Smooth muscle cell (in vitro differentiated cells): Measurements from ENCODE around the gene AKAP1. TPM values are rescaled to one million over a fixed set of nuclear protein-coding genes. Genes with fewer than 3 reads are reported as not detected.

ENCODE experiments used
- DNase-seq: peaks from one replicate; lab custom pipeline; 2025; ENCODE audit not compliant: unreplicated experiment; lab: John Stamatoyannopoulos, UW
- H2AFZ ChIP-seq: fragments of 200-600 bp; sonication (generic); 2 replicates; pipeline ENCODE4 v1.6.0; 2016; ENCODE audit warnings: antibody characterized with exemption, low read depth, mild to moderate bottlenecking
- H3F3A ChIP-seq: fragments of 200-600 bp; sonication (generic); 2 replicates; pipeline ENCODE4 v1.6.0; 2017; ENCODE audit warnings: antibody characterized with exemption, low read depth
- H3K27ac ChIP-seq: fragments of 200-600 bp; sonication (generic); 2 replicates; pipeline ENCODE4 v1.5.1; 2016; ENCODE audit warnings: low read depth, mild to moderate bottlenecking
- H3K27me3 ChIP-seq: fragments of 200-600 bp; sonication (generic); 2 replicates; pipeline ENCODE4 v1.6.1; 2016; ENCODE audit warnings: low read depth, mild to moderate bottlenecking
- H3K36me3 ChIP-seq: fragments of 200-600 bp; sonication (generic); 2 replicates; pipeline ENCODE4 v1.5.1; 2016; ENCODE audit warnings: low read depth
- H3K4me1 ChIP-seq: fragments of 200-600 bp; sonication (generic); 2 replicates; pipeline ENCODE4 v1.5.1; 2016; ENCODE audit warnings: low read depth
- H3K4me2 ChIP-seq: fragments of 200-600 bp; sonication (generic); 2 replicates; pipeline ENCODE4 v1.6.0; 2016; ENCODE audit warnings: mild to moderate bottlenecking
- H3K4me3 ChIP-seq: fragments of 200-600 bp; sonication (generic); 2 replicates; pipeline ENCODE4 v1.5.1; 2016; ENCODE audit warnings: mild to moderate bottlenecking
- H3K79me2 ChIP-seq: fragments of 200-600 bp; sonication (generic); 2 replicates; pipeline ENCODE4 v1.6.0; 2016; ENCODE audit warnings: low read depth, mild to moderate bottlenecking
- H3K9ac ChIP-seq: fragments of 200-600 bp; sonication (generic); 2 replicates; pipeline ENCODE4 v1.6.0; 2016; ENCODE audit warnings: low read depth
- H3K9me3 ChIP-seq: fragments of 200-600 bp; sonication (generic); replicated peaks from 2 replicates; pipeline ENCODE4 v1.5.1; 2016; ENCODE audit warnings: low read depth
- H4K20me1 ChIP-seq: fragments of 200-600 bp; sonication (generic); 2 replicates; pipeline ENCODE4 v1.6.0; 2016; ENCODE audit warnings: low read depth
- WGBS: methylation state at CpG from one replicate; pipeline ENCODE4 v1.1.7; 2016; ENCODE audit warnings: low lambda C conversion rate; 5-methylcytosine and 5-hydroxymethylcytosine counted together
- polyA plus RNA-seq: library from polyadenylated mRNA; unstranded; fragments of >200 nt; fragmentation: Nextera tagmentation; extraction: Ambion mirVana; gene quantifications from 2 replicates; pipeline ENCODE4 v1.2.1, GENCODE V29; 2016
- total RNA-seq: library from RNA; depleted of rRNA; stranded (reverse); fragments of >200 nt; gene quantifications from 2 replicates; pipeline ENCODE4 v1.2.3, GENCODE V29; 2014
- TF ChIP-seq, protein P1 (sequence below): fragments of 200-600 bp; sonication (generic); IDR thresholded peaks from 2 replicates; pipeline ENCODE4 v1.5.1; 2017; ENCODE audit warnings: borderline replicate concordance, mild to moderate bottlenecking, antibody characterized with exemption; ENCODE audit not compliant: insufficient read depth, poor library complexity, severe bottlenecking

Gene AKAP1
- total and polyA plus RNA-seq, 2 experiments from 2014 or later = 5.8 to 6.2 TPM

DNA sequence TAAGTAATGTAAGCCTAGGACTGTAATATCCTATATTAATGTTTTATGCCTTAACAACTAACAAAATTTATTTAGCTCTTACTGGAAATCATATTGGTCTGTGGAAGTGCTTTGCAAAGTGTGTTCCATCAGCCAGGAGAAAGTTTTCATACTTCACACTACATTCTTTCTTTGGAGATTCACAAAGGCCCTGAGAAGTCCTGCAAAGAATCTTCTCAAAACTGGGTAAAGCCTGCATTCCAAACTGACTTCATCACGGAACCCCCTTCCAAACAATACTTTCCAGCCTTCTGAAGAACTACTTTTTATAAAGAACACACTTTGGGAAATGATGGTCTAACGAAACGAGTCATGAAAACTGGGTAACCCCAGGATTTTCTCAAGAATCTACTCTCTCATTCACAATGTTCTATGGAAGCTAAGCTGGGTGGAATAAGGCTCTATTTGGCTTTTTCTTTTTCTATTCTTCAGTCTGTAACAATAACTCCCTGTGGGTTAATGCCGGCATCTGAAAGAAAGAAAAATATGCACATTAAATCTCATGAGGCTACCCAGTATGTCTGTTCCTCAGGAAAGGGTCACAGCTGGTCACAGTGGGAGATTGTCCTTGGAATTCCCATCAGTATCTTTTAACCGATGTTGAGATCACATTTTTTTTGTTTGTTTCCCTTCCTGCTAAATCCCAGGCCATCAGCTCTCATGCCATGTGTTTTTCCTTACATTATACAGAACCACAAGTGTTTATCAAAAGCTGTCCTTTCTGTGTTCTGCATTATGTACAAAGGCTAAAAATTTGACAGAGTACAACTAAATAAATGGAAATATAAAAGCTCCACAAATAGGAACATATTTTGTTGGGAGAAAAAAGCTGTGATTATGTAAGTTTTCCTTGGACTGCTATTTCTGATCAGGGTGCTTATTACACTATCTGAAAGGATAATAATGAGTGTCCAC lies 12.8 kb upstream of the AKAP1 start:
- no peak overlapping the region for H3K27ac ChIP-seq
- peaks cover 10% of the 10 kb centered on the region for H3K4me1 ChIP-seq
- no peaks in the 10 kb centered on the region for H3K36me3 ChIP-seq
- H3K9me3 ChIP-seq = no peaks in the 10 kb centered on the region
- no peak overlapping the region for H3K4me2 ChIP-seq
- H3K9ac ChIP-seq = no peak overlapping the region
- no peak overlapping the region for H3K4me3 ChIP-seq
- no peak overlapping the region for H2AFZ ChIP-seq
- H3K79me2 ChIP-seq = no peaks in the 10 kb centered on the region
- H3K27me3 ChIP-seq = no peaks in the 10 kb centered on the region
- H4K20me1 ChIP-seq = no peaks in the 10 kb centered on the region
- TF ChIP-seq, protein P1, sequence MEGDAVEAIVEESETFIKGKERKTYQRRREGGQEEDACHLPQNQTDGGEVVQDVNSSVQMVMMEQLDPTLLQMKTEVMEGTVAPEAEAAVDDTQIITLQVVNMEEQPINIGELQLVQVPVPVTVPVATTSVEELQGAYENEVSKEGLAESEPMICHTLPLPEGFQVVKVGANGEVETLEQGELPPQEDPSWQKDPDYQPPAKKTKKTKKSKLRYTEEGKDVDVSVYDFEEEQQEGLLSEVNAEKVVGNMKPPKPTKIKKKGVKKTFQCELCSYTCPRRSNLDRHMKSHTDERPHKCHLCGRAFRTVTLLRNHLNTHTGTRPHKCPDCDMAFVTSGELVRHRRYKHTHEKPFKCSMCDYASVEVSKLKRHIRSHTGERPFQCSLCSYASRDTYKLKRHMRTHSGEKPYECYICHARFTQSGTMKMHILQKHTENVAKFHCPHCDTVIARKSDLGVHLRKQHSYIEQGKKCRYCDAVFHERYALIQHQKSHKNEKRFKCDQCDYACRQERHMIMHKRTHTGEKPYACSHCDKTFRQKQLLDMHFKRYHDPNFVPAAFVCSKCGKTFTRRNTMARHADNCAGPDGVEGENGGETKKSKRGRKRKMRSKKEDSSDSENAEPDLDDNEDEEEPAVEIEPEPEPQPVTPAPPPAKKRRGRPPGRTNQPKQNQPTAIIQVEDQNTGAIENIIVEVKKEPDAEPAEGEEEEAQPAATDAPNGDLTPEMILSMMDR = no peak
- WGBS = 39% methylated on average over 5 of the region's 5 CpGs
- peaks cover 3% of the 10 kb centered on the region for H3F3A ChIP-seq
- DNase-seq = no peak

GRCh38 chr17:57073626-57074025 lies 11.4 kb upstream of the AKAP1 start:
- no peaks in the 10 kb centered on the region for H3K9me3 ChIP-seq
- H3K4me3 ChIP-seq = no peak overlapping the region
- H4K20me1 ChIP-seq = no peaks in the 10 kb centered on the region
- H3K9ac ChIP-seq = no peak overlapping the region
- no peak for DNase-seq
- H3K27me3 ChIP-seq = no peaks in the 10 kb centered on the region
- 78% methylated on average over 2 of the region's 2 CpGs for WGBS
- TF ChIP-seq, protein P1 = no peak
- no peaks in the 10 kb centered on the region for H3K79me2 ChIP-seq
- no peak overlapping the region for H3K4me2 ChIP-seq
- peaks cover 3% of the 10 kb centered on the region for H3F3A ChIP-seq
- H3K4me1 ChIP-seq = peaks cover 10% of the 10 kb centered on the region
- no peak overlapping the region for H3K27ac ChIP-seq
- H3K36me3 ChIP-seq = no peaks in the 10 kb centered on the region
- H2AFZ ChIP-seq = no peak overlapping the region

GRCh38 chr17:57075193-57075592 lies 9.9 kb upstream of the AKAP1 start:
- 94% methylated on average over 3 of the region's 3 CpGs for WGBS
- Histone ChIP-seq H3K36me3 (no peaks in the 10 kb centered on the region), H3K4me3 (no peak overlapping the region), H3K27me3 (no peaks in the 10 kb centered on the region), H2AFZ (no peak overlapping the region), H4K20me1 (no peaks in the 10 kb centered on the region), H3K4me2 (no peak overlapping the region), H3K9ac (no peak overlapping the region), H3K79me2 (no peaks in the 10 kb centered on the region), H3K27ac (no peak overlapping the region), H3K4me1 (peaks cover 10% of the 10 kb centered on the region), H3K9me3 (no peaks in the 10 kb centered on the region), H3F3A (peaks cover 3% of the 10 kb centered on the region)
- TF ChIP-seq, protein P1 = no peak
- no peak for DNase-seq
